ENCODE measurements around the gene BRIP1.

GRCh38 chr17:61806081-61806828 is 57.1 kb downstream of the BRIP1 start:
- TF ChIP-seq ZC3H10 (CRISPR knock-in tag; IDR thresholded peaks at IDR 0.05) (no peak), ZFP30 (CRISPR knock-in tag; IDR thresholded peaks at IDR 0.05) (no peak), ARNTL (CRISPR knock-in tag; IDR thresholded peaks at IDR 0.05; ENCODE audit: borderline replicate concordance, low read depth) (no peak), SNAI2 (CRISPR knock-in tag; IDR thresholded peaks at IDR 0.05) (no peak), ZFP3 (CRISPR knock-in tag; IDR thresholded peaks at IDR 0.05) (no peak), GLIS3 (CRISPR knock-in tag; IDR thresholded peaks at IDR 0.05) (no peak), PATZ1 (CRISPR knock-in tag; IDR thresholded peaks at IDR 0.05; ENCODE audit: borderline replicate concordance) (no peak), OSR1 (CRISPR knock-in tag; IDR thresholded peaks at IDR 0.05) (no peak), RARB (CRISPR knock-in tag; IDR thresholded peaks at IDR 0.05) (no peak), TCF4 (CRISPR knock-in tag; IDR thresholded peaks at IDR 0.05; ENCODE audit: borderline replicate concordance) (no peak), BACH2 (CRISPR knock-in tag; IDR thresholded peaks at IDR 0.05; ENCODE audit: borderline replicate concordance) (no peak), ISL1 (CRISPR knock-in tag; IDR thresholded peaks at IDR 0.05) (no peak)
- TF ChIP-seq, protein P1, sequence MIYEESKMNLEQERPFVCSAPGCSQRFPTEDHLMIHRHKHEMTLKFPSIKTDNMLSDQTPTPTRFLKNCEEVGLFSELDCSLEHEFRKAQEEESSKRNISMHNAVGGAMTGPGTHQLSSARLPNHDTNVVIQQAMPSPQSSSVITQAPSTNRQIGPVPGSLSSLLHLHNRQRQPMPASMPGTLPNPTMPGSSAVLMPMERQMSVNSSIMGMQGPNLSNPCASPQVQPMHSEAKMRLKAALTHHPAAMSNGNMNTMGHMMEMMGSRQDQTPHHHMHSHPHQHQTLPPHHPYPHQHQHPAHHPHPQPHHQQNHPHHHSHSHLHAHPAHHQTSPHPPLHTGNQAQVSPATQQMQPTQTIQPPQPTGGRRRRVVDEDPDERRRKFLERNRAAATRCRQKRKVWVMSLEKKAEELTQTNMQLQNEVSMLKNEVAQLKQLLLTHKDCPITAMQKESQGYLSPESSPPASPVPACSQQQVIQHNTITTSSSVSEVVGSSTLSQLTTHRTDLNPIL (CRISPR knock-in tag; IDR thresholded peaks at IDR 0.05; ENCODE audit: low read depth) = no peak

Data from SK-N-SH treated with all-trans-retinoic acid at 6 μM for 48 hours (cell line).